Activated naive CD4-positive, alpha-beta T cell treated with Interleukin-2 at 50 U/mL for 16 hours (primary cell): Measurements from ENCODE around the gene B3GNT8.
"Not testable (repeated sequence)": the region's sequence is repeated elsewhere in the genome, so short reads cannot be mapped to it uniquely, and the experiment has no call there.

Source experiments
- DNase-seq: peaks from one replicate; pipeline ENCODE4 v3.0.0-alpha.2; 2020

The B3GNT8 gene

DNA sequence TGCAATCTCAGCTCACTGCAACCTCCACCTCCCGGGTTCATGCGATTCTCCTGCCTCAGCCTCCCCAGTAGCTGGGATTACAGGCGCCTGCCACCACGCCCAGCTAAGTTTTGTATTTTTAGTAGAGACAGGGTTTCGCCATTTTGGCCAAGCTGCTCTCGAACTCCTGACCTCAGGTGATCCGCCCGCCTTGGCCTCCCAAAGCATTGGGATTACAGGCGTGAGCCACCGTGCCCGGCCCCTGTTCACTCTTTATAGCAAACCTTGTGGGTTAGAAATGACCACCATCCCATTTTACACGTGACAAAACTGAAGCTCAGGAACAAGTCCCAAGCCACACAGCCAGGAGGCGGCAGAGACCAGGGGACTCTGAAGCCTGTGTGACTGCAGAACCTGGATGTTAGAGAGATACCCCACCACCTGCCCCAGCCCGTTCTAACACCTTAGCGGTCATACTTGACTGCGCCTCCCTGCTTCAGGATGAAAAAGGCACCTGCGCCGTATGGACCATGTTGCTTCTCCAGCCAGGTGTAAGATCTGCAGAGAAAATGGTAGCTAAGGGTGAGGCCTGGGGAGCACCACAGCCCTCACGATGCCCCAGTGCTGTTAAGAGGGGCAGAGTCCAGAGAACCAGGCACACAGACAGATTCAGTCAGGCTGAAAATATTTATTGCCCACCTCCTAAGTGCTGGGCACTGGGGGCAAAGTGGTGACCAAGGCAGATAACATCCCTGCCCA lies 8.9 kb upstream of the B3GNT8 start:
- no peak for DNase-seq

DNA sequence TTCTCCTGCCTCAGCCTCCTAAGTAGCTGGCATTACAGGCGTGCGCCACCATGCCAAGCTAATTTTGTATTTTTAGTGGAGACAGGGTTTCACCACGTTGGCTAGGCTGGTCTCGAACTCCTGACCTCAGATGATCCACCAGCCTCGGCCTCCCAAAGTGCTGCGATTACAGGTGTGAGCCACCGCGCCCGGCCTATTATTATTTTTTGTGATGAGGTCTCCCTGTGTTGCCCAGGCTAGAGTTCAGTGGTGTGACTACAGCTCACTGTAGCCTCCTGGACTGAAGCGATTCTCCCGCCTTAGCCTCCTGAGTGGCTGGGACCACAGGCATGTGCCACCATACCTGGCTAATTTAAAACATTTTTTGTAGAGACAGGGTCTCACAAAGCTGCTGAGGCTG lies 8.2 kb upstream of the B3GNT8 start:
- not testable (repeated sequence) for DNase-seq

DNA sequence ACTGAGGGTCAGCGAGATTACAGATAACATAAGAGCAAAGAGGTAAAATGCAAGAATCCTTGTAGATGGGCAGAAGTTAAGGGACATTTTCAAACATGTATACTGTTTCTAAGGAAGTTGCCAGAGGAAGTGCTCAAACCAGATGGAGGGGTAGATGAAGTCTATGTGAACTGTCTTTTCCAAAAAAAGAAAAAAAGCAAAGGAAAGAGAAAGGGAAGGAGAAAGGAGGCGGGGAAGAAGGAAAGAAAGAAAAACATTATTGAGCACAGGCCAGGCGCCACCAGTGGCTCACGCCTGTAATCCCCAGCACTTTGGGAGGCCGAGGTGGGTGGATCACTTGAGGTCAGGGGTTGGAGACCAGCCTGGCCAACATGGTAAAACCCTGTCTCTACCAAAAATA lies 7.3 kb upstream of the B3GNT8 start:
- no peak for DNase-seq

DNA sequence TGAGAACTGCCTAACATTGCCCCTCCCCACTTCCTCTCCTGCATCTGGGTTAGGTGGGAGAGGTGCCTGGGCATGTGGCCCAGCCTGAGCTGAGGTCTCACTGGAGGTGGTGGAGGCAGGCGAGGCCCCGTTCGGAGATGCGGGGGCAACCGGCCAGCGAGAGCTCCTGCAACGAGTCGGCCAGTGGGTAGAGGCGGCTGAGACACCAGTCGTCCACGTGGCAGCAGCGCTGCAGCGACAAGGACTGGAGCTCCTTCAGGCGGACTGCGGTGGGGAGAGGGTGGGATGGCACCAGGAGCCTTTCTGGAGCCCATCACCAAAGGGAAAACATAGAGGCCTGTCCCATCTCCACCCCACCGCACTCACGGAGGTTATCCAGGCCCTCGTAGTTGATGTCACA lies 6.0 kb upstream of the B3GNT8 start:
- DNase-seq, result no peak

DNA sequence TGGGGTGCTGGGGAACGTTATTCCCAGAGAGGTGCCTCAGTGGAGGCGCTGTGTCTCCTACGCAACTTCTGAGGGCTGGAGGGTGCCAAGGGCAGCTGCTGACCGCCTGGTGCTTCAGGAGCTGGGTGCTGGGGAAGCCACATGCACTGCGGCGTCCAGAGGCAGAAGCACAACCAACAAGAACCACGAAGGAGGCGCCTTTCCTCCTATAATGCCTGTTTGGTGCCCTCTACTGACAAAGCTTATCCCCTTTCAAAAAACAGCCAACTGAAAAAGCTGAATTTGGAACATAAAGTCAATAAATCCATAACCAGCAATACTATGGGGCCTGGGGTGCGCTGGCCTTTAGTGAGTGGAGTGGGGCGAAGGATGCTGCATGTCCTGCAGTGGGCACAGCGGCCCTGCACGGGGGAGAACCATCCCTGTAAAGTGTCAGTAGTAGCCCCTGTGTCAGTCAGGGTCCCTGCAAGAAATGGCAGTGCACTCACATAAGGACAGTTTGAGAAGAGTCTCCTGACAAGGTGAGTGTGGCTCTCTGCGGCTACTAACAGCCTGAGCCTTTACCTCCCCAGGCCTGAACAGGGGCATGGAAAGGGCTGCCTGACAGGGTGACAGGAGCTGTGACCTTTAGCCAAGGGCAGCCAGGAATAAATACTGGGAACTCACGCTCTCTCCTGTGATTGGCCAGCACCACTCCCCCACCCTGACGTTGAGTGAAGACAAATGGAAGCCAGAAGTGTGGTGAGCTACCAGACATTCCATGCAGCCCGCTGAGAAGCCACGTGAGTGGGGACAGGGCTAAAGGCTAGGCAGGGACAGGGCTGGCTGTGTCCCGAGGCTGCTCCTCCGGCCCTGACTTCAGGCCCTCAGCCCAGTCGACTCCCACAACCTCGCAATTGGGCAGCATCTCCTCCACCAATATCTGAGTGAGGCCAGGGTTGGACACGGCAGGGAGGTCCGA lies 4.5 kb upstream of the B3GNT8 start:
- no peak for DNase-seq

DNA sequence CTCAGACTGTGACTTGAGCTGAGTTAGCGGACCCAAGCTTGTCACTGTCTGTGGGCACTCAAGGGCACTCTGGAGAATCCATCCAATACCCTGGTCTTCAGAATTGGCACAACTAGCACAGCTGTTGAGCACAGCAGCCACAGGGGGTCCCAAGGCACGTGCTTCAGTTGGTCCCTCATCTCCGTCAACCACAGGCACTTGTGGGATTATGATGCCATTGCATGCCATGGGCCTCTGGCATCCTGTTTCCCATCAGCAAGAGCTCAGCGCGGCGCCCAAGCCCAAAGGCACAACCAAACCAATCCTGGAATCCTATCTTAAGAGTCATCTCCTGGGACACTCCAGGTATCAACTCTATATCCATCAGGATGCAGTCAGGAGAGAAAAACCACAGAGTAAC lies 3.7 kb upstream of the B3GNT8 start:
- no peak for DNase-seq

DNA sequence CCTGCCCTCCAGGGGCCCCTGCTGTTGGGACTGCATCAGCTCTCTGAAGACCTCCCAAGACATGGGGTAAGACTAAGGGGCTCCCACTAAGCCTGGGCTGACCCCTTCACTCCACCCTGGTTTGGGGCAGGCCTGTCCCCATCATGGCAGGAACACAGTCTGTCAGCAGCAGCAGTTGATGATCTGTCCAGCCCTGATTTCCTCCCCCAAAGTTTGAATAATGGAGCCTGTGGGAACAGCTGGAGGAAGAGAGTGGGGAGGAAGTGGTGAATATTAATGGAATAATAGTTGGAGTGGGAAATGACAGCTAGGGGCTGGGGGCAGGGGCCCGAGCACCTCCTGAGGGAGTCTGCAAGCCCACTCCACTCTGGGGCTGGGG lies 1.3 kb upstream of the B3GNT8 start:
- DNase-seq, result no peak

DNA sequence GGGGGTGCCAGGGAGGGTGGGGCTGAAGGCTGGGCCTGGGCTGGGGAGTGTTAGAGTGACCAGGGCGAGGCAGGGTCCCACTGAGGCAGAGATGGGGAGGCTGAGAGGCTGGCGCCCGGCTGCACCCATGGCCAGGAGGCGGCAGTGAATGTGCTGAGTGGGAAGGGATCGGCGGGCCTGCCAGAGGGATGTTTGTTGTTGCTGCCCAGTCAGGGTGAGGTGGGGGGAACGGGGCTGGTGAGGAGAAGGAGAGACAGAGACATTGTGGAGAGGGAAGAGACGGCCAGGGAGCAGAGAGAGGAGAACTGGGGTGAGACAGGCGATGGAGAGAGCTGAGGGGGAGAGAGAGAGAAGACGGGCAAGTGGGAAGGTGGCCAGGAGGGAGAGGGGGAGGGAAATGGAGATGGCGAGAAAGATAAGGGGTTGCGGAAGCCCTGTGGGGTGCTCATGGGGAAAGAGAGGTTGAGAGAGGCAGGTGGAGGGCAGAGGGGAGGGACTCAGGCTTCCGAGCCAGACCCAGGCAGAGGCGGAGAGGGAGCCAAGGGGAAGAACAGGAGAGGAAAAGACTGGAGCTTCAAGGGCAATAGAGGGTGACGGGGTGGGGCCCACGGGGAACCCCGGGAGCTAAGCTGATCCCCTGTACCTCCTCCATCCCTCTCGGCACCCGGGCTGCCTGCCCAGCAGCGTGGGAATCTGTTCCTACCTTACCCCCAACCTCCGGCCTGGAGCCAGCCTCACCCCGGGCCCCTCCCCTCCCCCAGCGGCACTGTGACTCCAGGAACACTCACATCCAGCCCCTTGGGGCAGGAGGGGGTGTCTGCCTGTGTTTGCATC lies 690 bp upstream of the B3GNT8 start:
- DNase-seq, result peak; percentile 36

DNA sequence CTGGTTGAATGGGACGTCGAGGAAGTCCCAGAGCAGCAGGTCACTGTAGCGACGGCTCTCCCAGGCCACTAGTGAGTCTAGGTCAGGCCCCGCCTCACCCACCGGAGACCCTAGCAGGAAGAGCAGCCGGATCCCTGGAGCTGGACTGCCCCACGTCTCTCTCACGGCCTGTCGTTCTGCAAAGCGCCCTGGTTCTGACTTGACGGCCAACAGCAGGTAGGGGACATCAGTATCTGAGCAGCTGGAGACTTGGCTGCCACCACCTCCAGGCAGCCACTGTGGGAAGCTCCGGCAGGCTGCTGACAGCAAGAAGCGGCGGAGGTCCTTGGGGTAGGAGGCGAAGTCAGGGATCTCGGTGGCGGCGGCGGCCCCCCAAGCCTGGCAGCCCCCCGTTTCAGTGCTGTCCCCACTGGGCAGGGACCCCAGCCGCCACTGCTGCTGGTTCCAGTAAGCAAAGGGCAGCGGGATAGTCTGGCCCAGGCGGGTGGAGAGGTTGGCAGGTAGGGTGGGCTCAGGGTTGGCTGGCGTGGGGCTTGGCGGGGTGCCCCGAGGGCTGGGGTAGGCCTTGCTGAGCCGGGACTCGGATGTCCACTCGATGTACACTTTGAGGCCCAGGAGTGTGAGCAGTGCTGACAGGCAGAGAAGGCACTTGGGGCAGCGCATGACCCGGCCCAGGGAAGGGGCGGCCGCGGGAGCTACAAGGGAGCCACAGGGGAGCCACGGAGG lies 895 bp downstream of the B3GNT8 start:
- no peak for DNase-seq

DNA sequence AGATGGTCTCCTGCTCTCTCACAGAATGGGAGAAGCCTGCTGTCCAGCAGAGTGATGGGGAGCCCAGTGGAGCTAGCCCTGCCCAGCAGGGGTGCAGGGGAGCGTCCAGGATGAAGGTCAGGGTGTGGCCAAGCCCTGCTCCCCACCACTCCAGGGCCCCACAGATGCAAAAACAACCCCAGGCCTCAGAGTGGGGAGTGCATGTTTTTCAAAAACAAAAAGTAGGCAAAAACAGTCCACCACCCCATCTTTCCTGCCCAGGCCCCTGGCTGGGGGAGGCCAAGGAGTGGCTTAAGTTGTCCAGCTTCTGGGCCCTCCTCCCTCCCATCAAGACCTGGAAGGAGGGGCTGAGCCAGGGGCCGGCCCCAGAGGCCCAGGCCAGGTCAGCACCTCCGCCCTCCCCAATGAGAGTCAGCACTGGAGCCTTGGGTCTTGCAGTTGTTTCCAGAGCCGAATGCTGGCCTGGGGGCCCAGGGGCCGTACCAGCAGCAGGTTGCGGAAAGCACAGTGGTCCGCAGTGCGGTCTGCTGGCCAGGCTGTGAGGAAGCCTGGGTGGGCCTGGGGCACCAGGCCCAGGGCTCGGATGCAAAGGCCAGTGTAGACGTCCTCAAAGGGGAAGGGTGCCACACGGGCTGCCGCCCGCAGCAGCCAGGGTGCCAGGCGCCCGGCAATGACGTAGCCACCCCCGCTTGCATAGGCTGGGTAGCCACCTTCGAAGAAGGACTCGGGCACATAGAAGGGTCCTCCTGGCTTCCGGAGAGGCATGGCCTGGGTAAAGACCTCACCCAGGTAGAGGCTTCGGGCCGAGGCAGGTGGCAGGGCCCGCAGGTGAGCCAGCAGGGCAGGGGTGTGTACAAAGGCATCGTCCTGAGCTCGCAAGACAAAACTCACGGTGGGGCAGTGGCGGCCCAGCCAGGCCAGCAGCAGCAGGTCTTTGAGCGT lies 1.7 kb downstream of the B3GNT8 start:
- DNase-seq, result no peak

DNA sequence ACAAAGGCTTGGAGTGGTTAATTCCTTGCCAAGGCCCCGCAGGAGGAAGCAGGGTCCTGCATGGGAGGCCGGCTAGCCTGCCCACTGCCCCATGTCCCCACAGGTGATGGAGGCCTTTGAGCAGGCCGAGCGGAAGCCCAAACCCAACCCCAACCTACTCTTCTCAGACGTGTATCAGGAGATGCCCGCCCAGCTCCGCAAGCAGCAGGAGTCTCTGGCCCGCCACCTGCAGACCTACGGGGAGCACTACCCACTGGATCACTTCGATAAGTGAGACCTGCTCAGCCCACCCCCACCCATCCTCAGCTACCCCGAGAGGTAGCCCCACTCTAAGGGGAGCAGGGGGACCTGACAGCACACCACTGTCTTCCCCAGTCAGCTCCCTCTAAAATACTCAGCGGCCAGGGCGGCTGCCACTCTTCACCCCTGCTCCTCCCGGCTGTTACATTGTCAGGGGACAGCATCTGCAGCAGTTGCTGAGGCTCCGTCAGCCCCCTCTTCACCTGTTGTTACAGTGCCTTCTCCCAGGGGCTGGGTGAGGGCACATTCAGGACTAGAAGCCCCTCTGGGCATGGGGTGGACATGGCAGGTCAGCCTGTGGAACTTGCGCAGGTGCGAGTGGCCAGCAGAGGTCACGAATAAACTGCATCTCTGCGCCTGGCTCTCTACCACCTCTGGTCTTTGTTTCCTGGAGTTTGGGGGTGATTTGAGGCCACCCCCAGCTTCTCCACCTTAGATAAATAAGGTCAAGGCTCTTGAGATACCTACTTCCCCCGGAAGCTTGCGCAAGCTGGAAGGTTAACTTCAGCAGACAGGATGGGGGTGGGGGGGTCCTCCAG lies 2.6 kb downstream of the B3GNT8 start:
- DNase-seq, result no peak

DNA sequence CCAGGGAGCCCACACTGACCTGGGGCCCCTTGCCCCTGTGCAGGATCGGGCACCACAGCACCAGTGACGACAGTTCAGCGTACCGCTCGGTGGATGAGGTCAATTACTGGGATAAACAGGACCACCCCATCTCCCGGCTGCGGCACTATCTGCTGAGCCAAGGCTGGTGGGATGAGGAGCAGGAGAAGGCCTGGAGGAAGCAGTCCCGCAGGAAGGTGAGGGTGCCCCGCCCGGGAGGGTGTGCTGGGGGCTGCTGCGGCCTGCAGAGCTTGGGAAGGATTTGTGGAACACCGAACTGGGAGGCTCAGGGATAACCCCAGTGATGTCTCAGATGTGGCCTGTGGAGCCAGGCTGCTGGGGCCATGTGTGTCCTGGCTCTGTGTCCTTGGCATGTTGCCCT lies 4.2 kb downstream of the B3GNT8 start:
- DNase-seq, result no peak

DNA sequence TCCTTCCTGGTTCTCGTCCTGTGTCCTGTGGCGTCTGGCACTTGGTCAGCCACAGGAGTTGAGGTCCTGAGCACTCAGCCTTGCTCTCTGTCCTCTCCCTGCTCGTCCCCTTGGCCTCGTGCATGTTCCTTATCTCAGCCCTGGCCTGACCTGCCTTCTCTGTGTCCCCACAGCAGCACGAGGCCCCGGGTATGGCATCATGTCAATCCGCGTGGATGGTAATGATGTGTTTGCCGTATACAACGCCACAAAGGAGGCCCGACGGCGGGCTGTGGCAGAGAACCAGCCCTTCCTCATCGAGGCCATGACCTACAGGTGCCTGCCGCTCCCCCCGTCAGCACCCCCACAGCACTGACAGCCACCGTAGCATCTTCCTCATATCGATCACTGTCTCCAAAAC lies 4.7 kb downstream of the B3GNT8 start:
- DNase-seq, result no peak

DNA sequence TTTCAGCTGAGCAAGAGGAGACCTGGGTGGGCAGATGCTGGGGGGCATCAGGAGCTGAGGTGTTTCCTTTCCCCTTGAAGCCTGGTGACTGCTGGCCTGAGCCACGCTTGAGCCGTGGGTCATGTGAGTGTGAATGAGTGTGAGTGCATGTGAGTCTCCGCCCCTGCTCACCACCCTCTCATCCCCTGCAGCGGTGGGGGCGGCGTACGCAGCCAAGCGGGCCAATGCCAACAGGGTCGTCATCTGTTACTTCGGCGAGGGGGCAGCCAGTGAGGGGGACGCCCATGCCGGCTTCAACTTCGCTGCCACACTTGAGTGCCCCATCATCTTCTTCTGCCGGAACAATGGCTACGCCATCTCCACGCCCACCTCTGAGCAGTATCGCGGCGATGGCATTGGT lies 5.2 kb downstream of the B3GNT8 start:
- no peak for DNase-seq

DNA sequence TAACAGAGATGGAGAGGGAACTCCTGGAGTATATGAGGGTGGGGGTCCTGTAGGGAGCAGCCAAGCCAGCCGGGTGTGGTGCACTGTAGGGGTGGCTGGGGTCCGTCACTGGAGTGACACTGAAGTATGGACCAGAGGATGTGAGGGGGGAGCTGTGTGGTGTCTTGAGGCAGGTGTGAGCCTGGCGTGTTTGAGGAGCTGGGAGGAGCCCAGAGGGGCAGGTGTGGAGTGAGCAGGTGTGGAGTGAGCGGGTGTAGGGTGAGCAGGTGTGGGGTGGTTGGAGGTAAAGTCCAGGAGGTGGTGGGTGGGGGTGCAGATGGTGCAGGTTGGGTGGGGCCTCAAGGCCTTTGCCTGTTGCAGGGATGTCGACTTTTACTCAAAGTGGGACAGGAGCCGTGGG lies 5.9 kb downstream of the B3GNT8 start:
- no peak for DNase-seq

DNA sequence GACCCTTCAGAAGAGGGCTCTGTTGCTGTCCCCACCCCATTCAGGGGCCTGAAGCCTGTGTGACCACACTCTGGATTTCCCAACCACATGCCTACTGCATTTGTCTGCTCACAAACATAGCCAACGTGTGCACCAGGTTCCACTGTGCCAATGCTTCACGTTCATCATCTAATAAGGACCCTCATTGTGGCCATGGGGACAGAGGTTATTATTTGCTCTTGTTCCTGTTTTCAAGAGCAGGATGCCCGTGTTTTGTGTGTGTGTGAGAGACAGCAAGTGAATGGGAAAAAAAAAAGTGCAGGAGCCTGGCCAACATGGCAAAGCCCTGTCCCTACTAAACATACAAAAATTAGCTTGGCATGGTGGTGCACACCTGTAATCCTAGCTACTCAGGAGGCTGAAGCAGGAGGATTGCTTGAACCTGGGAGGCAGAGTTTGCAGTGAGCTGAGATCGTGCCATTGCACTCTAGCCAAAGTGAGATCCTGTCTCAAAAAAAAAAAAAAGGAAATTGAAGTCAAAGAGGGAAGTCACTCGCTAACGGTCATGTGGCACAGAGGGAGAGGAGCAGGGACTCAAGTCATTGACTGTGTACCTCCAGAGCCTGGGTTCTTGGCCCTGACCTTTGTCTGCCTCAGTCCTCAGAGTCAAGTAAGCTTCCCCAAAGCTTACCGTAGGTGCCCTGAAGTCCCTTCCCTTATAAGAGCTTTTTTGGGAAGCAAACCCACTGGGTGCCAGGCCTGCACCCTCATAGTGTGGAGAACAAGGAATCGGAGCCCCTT lies 6.9 kb downstream of the B3GNT8 start:
- no peak for DNase-seq

DNA sequence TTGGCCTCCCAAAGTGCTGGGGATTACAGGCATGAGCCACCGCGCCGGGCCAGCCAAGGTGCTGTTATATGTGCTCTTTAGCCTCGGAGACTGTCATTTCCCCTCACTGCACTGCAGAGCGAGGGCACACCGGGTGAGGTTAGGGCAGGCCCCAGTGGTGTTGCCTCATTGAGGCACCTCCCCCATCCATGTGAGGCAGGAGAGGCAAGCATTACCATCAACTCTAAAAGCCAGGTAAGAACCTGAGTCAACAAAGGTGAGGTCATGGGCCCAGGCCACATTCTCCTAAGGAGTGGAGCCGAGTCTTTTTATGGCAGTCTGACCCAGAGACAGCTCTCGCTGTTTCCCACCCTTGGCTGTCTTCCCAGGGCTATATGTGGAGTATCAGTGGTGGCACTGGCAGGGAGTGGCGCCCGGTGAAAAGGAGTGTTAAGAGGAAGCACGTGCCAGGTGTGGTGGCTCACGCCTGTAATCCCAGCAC lies 10.9 kb downstream of the B3GNT8 start:
- no peak for DNase-seq

DNA sequence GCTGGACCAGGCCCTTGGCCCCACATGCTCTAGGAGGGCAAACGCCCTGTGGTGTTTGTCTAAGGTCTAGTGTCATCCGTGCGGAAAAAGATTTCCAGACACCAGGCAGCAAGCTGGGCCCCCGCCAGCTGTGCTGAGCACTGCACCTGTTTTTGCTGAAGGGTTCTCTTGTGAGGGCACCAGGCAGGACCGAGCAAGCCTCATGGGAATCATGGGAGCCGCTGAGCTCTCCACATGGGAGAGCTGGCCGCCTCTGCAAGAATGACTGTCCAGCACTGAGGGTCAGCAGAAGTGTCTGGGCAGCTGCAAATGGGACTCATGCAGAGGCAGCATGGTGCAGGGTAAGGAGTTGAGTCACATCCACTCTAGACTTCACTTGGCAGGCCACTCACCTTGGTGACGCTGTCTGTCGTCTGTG lies 12.0 kb downstream of the B3GNT8 start:
- DNase-seq, result no peak

DNA sequence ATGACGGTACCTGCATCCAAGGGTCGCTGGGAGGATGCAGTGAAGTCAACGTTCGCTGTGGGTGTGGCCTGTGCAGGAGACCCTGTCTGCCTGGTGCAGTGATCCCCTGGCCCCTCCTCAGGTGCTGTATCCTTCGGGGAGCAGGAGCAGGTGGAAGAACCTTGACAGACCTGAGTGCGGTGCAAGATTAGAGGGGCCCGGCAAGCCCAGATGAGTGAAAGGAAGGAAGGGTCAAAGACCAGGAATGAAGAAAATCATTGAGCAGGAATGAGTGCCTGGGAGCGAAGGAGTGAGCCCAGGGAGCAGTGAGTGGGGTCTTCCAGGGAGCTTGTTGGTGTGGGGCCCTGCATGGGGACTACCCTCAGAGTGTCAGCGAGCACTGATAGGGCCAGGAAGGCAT lies 12.7 kb downstream of the B3GNT8 start:
- no peak for DNase-seq

DNA sequence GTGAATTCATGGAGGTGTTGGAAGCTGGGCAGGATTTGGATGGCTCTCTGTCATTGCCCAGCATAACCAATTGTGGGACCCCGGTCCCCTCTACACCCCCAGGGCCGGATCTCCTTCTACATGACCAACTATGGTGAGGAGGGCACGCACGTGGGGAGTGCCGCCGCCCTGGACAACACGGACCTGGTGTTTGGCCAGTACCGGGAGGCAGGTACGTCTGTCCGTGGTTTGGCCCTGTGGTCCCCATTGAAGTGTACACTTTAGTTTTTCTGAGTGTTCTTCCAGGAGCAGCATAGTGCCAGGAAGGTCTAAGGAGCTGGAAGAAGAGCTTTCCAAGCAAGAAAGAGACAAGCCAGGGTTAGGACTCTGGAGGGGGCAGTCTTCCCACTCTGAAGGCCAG lies 13.2 kb downstream of the B3GNT8 start:
- DNase-seq, result no peak
